ENCODE results near the gene ALDH1B1. TPM values are rescaled to one million over a fixed set of nuclear protein-coding genes. Genes with fewer than 3 reads are reported as not detected.

ALDH1B1 gene
- total and polyA plus RNA-seq, 10 of the 15 experiments (the other 5 are each of a cell fraction or from before 2014, with no cell fraction given): 8.6 to 38.5 (median 30.9) TPM

DNA sequence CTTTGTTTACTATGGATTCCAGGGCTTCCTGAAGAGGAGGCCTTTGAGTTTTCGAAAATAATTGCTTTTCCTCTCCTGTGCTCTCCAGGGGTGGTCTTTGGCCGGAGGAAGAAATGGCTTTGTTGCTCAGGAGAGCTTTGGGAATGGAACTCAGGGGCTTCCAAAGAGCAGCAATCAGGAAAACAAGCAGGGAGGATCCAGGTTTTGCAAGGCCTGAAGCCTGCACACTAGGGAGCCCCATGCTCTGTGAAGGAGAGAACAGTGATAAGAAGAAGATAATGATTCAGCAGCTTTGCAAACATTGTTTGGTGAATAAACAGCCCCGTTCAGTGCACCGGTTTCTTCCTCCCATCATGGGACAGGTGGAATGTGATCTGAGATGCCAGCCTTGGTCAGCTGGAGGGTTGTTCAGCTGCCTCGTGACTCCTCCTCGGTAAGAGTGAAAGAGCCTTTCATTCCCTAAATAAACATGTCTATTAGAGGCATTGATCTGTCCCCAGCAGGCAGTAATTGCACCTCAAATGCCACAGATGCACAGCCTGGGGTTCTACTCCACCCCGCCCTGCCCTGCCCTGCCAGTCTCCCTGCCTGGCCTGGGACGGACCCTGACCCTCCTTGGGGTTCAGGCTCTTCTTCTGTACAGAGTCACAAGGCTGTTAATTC is 11.5 kb upstream of the ALDH1B1 start (continued):
- TF ChIP-seq ELK1 (IDR thresholded peaks at IDR 0.05; ENCODE audit: low read depth, low read length) (no peak), HSF1 (IDR thresholded peaks at IDR 0.05; ENCODE audit: low read depth, low read length) (no peak), SIX5 (IDR thresholded peaks at IDR 0.05; ENCODE audit: low read depth, low read length, severe bottlenecking) (no peak), HDAC2 (IDR thresholded peaks at IDR 0.05) (no peak), USF1 (IDR thresholded peaks at IDR 0.05; ENCODE audit: borderline replicate concordance, extremely low read length, insufficient read depth, low read depth, low read length) (no peak), YBX1 (IDR thresholded peaks at IDR 0.05) (no peak), POLR2AphosphoS2 (IDR thresholded peaks at IDR 0.05; ENCODE audit: low read depth, low read length) (no peak), SMAD1 (IDR thresholded peaks at IDR 0.05; ENCODE audit: low read depth, partially characterized antibody) (no peak), SPI1 (IDR thresholded peaks at IDR 0.05; ENCODE audit: borderline replicate concordance, insufficient read depth, low read depth, low read length) (no peak)
